CD4-positive, alpha-beta T cell treated with Interleukin-21 for 1 hour (primary cell): ENCODE measurements around the gene ADAMTS14.

ENCODE experiments used
- DNase-seq: peaks from one replicate; pipeline ENCODE4 v3.0.0-alpha.2; 2020

The ADAMTS14 gene

DNA sequence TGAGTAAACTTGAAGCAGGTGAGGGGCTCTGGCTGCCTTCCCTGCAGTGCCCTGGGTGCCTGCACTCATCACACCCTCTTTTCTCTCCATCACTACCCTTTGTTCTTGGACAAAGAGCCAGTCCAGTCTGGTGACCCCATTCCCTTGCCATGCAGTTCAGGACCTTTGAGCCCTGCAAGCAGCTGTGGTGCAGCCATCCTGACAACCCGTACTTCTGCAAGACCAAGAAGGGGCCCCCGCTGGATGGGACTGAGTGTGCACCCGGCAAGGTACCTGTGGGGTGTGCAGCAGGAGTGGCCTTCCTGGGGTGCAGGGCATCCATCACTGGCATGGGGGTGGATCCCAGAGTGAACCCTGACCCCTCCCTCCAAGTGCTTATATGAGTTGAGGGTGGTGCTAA is 64.2 kb downstream of the ADAMTS14 start:
- no peak for DNase-seq

DNA sequence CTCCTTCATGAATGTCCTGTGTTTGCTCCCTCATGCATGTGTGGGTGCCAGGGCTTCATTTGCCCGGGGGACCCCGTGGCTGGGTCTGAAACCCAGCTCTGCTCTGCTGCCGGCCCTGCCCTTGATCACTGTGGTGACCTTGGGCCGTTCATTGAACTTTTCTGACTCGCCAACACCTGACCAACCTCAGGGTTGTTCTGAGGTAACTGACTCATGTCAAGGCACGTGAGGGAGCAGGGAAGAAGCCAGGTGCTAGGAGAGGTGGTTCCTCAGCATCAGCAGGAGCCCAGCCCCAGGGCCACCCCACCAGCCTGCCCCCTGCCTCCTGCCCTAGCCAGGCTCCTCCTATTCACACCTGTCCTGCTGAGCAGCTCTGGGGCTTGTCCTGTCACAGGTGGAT is 64.9 kb downstream of the ADAMTS14 start:
- DNase-seq, result no peak

DNA sequence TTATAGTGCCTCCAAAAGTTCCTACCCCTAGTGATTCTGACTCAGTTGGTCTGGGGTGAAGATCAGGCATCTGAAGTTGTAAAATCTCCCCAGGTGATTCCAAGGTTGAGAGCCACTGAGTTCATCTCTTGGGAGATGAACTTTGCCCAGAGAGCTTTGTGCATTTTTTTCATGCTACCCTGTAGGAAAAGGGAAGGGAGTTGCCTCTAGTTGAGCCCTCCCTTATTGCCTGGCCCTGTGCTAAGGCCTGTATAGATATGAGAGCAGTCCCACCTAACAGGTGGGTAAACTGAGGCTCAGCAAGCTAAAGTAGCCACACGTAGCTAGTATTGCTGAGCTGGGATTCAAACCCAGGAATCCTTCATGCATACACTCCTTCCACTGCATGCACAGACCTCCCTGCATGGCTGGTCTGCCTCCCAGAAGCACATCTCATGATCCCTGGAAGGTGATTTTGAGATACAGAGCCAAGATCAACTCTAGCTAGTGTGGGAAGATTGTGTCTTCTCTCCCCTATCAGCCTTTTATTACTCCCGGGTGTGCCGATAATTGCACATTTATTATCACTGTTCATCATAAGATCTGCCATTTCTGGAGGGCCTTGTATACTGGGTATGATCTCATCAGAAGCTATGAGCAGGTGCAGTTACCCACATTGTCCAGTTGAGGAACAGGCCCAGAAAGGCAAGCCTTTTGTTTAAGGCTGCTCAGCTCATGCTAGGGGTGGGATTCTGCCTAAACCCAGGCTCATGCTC is 65.9 kb downstream of the ADAMTS14 start:
- no peak for DNase-seq

- DNase-seq, result no peak
Measured at GRCh38 chr10:70738761-70739121, 66.4 kb downstream of the ADAMTS14 start.

DNA sequence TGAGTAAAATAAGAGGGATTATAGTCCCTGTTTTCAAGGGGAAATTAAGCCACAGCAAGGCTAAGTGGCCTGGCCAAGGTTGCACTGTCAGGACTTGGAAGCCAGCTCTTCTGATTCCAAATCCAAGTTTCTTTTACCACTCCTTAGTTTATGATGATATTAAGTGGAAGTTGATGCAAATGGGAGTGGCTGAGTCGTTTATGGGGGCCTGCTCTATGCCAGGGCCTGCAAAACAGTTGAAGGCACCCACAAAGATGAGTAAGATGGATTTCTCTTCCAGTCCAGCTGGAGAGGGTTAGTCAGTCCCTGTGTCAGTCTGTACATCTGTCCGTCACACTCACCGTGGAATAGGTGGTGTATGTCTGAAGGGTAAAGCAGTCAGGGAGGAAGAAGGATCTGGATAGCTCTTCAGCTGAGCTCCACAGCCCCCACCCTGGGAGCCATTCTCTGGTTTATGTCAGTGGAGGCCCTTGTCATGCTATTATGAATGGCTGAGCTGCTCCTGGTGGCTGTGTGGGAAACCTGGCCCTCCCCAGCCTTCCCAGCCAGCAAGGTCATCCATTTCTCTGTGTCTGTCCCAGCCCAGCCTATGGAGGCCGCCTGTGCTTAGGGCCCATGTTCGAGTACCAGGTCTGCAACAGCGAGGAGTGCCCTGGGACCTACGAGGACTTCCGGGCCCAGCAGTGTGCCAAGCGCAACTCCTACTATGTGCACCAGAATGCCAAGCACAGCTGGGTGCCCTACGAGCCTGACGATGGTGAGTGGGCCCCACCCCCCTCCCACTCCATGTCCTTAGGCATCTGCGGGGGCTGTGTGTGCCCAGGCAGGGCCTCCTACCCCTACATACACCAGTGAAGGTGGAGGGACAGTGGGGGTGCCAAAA is 68.3 kb downstream of the ADAMTS14 start:
- no peak for DNase-seq

GRCh38 chr10:70742537-70743429 is 70.5 kb downstream of the ADAMTS14 start:
- DNase-seq, result no peak

- DNase-seq, result no peak
Measured at GRCh38 chr10:70743430-70743788, 71.1 kb downstream of the ADAMTS14 start.

GRCh38 chr10:70743879-70744278 is 71.6 kb downstream of the ADAMTS14 start:
- DNase-seq, result no peak

- no peak for DNase-seq
Measured at GRCh38 chr10:70744617-70745143, 72.4 kb downstream of the ADAMTS14 start.

DNA sequence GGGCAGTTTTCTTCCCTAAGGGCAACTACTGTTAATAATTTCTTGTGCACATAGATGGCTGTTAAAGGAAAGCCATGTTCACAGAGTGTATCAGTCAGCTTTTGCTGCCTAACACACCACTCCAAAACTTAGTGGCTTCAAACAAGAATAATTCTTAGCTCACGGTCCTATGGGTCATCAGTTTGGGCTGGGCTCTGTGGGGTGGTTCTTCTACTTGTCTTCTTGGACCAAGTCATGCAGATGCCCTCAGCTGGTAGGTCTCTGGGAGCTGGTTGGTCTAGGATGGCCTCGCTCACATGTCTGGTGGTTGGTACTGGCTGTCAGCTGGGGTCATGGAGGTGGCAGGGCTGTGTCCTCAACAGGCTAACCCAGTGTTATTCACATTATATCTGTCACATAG is 73.2 kb downstream of the ADAMTS14 start:
- DNase-seq, result no peak

GRCh38 chr10:70747192-70747965 is 75.1 kb downstream of the ADAMTS14 start:
- DNase-seq, result no peak

- no peak for DNase-seq
Measured at GRCh38 chr10:70748305-70748704, 76.0 kb downstream of the ADAMTS14 start.

DNA sequence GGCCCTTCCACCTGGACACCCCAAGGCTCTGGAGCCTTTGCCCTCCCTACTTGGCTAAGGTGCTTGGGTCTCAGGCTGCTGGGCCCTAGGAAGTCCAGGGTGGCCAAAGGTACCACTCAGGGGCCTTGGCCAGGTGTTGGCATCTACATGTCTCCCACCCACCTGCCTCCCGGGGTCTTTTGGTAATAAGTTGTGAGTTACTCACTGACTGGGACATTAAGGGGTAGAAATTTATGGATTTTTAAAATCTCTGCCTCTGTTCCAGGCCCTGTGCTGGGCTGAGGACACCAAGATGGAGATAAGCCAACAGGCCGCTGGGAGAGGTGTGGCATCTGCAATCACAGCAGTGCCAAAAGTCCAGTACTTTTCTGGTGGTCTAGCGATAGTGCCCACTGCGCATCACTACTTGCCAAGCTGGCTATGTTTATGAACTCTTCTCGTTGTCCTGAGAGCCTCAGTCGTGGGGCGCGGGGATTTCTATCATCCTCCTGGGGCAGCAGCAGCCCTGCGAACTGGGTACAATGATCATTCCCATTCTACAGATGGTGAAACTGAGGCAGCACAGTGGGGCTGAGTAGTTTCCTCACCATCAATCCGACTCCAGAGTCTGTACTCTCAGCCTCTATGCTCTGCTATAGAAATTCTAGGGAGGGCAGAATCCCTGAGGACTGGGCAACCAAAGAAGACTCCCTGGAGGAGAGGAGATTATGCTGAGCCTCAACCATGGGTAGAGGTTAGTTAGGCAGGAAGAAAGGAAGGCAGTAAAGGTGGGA is 76.7 kb downstream of the ADAMTS14 start:
- DNase-seq, result no peak

- no peak for DNase-seq
Measured at GRCh38 chr10:70749756-70750155, 77.5 kb downstream of the ADAMTS14 start.

DNA sequence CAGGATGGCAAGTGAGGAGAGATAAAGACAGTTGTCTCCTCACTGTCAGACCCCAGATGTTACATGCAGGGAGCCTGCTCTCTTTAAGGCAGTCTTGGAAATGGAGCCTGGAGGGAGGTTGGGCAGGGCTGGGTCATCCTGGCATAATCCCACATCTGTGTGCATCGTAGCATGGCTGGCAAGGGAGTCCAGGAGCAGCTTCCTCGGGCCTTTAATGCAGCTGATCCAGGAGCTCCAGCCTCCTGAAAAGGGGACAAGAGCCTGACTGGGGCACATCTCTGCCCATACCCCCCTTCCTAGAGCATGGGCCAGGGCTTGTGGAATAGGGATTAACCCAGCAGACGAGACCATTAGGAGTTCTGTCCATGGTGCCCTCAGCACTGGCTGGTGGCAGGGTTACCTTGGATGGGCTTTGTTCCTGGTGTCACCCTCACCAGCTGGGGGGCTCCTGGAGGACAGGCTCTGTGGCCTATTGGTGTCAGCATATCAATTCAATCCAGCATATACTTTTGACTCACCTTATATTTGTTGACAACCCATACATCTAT is 77.9 kb downstream of the ADAMTS14 start:
- no peak for DNase-seq

- DNase-seq, result no peak
Measured at GRCh38 chr10:70751356-70751755, 79.0 kb downstream of the ADAMTS14 start.

DNA sequence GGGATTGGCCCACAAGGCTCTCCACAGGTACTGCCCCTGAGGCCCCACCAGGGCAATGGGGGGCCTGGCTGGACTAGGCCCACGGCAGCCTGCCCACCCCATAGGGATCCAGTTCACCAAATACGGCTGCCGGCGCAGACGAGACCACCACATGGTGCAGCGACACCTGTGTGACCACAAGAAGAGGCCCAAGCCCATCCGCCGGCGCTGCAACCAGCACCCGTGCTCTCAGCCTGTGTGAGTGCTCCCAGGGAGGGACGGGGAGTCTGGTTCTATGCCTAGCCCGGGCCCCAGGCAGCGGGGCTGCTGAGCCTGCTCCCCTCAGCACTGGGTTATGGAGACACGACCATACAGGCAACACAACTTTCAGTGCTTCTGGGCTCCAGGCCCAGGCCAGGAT is 79.7 kb downstream of the ADAMTS14 start:
- DNase-seq, result no peak

DNA sequence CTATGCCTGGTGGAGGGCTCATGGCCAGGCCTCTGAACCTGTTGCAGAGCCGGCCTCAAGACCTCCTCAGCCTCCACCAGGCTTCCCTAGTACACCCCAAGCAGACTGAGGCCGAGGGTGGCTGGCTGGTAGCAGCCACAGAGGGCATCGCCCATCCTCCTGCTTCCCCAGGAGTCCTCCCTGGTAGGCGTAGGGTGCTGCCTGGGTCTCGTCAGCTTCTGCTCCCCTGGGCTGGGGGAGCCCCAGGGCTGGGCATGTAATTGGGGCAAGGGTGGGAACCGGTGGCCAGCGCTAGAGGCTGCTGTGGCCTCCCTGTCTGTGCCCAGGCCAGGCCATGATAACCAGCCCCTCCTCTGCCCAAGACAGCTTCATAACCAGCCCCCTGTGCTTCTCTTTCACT is 80.3 kb downstream of the ADAMTS14 start:
- no peak for DNase-seq

DNA sequence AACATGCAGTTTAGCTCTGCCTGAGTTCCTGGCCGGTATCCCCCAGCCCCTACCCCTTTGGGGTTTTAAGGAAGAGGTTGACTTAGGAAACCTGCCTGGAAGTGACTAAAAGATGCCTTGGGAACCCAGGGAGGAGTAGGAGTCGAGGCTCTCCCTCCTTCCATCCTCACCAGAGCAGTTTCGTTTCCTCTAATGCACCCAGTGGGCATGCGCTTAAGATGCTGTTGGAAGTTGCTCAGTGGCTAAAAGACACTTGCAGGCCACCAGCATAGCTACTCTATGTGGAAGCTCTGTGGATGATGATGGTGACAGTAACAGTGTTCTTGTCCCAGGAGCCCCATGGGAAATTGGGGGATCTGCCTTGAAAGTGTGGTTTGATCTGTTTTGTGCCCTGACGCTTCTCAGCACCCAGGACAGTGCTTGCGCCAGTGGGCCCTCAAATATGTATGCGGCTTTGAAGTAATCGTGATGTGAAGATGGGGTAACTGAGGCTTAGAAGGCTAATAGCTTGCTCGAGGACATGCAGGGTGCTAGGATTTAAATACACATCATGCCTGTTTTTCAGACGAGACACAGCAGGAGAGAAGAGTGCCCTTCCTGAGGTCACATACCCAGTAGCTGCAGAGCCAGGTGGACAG is 80.8 kb downstream of the ADAMTS14 start:
- DNase-seq, result no peak

DNA sequence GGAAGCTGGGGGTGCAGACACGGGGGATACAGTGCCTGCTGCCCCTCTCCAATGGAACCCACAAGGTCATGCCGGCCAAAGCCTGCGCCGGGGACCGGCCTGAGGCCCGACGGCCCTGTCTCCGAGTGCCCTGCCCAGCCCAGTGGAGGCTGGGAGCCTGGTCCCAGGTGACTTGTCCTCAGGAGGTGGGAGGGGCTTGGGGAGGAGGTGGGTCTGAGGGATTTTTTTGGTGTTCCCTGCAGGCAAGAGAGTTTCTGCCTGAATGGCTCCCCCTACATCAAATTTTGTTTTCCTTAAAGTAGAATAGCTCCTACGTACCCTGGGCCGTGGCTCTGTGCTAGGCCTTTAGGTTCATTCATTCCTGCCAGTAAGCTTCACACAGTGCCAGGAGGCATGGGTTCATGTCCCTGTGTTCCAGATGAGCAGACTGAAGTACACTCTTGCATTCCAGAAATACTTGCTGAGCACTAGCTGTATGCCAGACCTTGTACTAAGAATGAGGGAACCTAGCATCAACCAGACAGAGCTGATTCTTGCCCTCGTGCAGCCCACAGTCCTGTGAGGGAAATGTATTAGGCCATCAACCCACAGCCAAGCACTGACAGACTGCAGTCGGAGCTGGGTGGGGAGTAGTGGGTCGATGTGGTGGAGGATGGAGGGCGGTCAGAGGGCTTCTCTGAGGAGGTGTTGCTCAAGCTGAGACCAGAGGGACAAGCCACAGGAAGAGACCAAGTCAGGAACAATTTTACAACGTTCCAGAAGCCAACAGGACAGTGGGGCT is 81.7 kb downstream of the ADAMTS14 start:
- DNase-seq, result no peak
